HG02840 (cell line): Measurements from ENCODE around the gene TTYH3.

Experiments
- ATAC-seq: cut with Tn5 transposase; IDR thresholded peaks from one replicate; pipeline ENCODE4 v1.9.1; 2021; ENCODE audit warnings: mild to moderate bottlenecking, moderate library complexity, moderate number of reproducible peaks; ENCODE audit not compliant: unreplicated experiment, low FRiP score

TTYH3 gene

GRCh38 chr7:2614631-2615330 lies 17.0 kb upstream of the TTYH3 start:
- no peak for ATAC-seq

GRCh38 chr7:2616387-2617324 lies 15.1 kb upstream of the TTYH3 start:
- ATAC-seq = no peak

GRCh38 chr7:2617325-2617905 lies 14.4 kb upstream of the TTYH3 start:
- no peak for ATAC-seq

GRCh38 chr7:2619116-2619515 lies 12.7 kb upstream of the TTYH3 start:
- ATAC-seq = no peak

- ATAC-seq = no peak
These were observed 10.5 kb upstream of the TTYH3 start for GRCh38 chr7:2621061-2621828.

GRCh38 chr7:2621948-2622640 lies 9.7 kb upstream of the TTYH3 start:
- ATAC-seq = no peak

- no peak for ATAC-seq
These were observed 8.7 kb upstream of the TTYH3 start for GRCh38 chr7:2622869-2623697.

- ATAC-seq = no peak
These were observed 8.1 kb upstream of the TTYH3 start for GRCh38 chr7:2623698-2624014.

- no peak for ATAC-seq
These were observed 7.4 kb upstream of the TTYH3 start for GRCh38 chr7:2624293-2624886.

GRCh38 chr7:2626498-2627117 lies 5.2 kb upstream of the TTYH3 start:
- no peak for ATAC-seq

GRCh38 chr7:2627258-2628129 lies 4.3 kb upstream of the TTYH3 start:
- ATAC-seq = no peak

- ATAC-seq = no peak
These were observed 3.7 kb upstream of the TTYH3 start for GRCh38 chr7:2628130-2628482.

- ATAC-seq = no peak
These were observed 2.9 kb upstream of the TTYH3 start for GRCh38 chr7:2628891-2629290.

- no peak for ATAC-seq
These were observed 1.8 kb upstream of the TTYH3 start for GRCh38 chr7:2629746-2630681.

- ATAC-seq = no peak
These were observed 1.1 kb downstream of the TTYH3 start for GRCh38 chr7:2632733-2633537.
